Duodenal mucosa (tissue), 2 donors: ENCODE data around the gene NEK6.

Experiments used
- H3K27ac ChIP-seq: one replicate; pipeline ENCODE4 v1.7.0; 2013; ENCODE audit warnings: low read depth, low read length
- H3K27me3 ChIP-seq, 2 donors: one replicate each; pipeline ENCODE4 v1.7.0; 2013; ENCODE audit warnings: low read length in 2 of 2, control low read depth in 1 of 2; ENCODE audit not compliant: insufficient read depth in 2 of 2, control insufficient read depth in 1 of 2
- H3K36me3 ChIP-seq, 2 donors: one replicate each; pipeline ENCODE4 v1.7.0; 2013; ENCODE audit warnings: low read length in 2 of 2, control low read depth in 1 of 2; ENCODE audit not compliant: insufficient read depth in 2 of 2, control insufficient read depth in 1 of 2
- H3K4me1 ChIP-seq, 2 donors: one replicate each; pipeline ENCODE4 v1.7.0; 2013; ENCODE audit warnings: low read length in 2 of 2, control low read depth in 1 of 2; ENCODE audit not compliant: insufficient read depth in 2 of 2, control insufficient read depth in 1 of 2
- H3K4me3 ChIP-seq, 2 donors: one replicate each; pipeline ENCODE4 v1.7.0; 2013; ENCODE audit warnings: low read length in 2 of 2, low read depth in 1 of 2
- H3K9ac ChIP-seq, 2 donors: one replicate each; pipeline ENCODE4 v1.7.0; 2013; ENCODE audit warnings: low read length in 2 of 2, low read depth in 1 of 2
- H3K9me3 ChIP-seq, 2 donors: one replicate each; pipeline ENCODE4 v1.7.0; 2013; ENCODE audit warnings: low read length in 2 of 2, control low read depth in 1 of 2; ENCODE audit not compliant: control insufficient read depth in 1 of 2

Gene NEK6

DNA sequence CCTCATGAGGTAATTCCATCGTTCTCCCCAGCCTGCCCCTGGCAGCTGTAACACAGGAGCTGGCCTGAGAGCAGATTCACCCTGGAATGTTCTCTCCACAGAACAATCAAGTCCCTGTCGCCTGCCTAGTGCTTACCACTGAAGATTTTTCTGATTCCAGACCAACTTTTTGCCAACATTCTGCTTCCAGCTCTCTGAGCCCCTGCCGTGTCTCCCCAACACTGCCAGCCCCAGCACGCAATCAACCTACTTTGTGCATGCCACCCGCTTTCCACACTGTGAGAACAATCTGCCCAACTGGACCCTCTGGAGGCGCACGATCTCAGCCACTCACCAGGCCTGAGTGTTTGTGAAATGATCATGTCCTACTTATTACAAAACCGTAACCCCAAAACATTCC, 94.9 kb downstream of the NEK6 start:
- no peak overlapping the region for H3K9ac ChIP-seq
- no peak overlapping the region for H3K27ac ChIP-seq
- H3K36me3 ChIP-seq: peaks cover 61 to 92% of the 10 kb centered on the region in 2 donors

DNA sequence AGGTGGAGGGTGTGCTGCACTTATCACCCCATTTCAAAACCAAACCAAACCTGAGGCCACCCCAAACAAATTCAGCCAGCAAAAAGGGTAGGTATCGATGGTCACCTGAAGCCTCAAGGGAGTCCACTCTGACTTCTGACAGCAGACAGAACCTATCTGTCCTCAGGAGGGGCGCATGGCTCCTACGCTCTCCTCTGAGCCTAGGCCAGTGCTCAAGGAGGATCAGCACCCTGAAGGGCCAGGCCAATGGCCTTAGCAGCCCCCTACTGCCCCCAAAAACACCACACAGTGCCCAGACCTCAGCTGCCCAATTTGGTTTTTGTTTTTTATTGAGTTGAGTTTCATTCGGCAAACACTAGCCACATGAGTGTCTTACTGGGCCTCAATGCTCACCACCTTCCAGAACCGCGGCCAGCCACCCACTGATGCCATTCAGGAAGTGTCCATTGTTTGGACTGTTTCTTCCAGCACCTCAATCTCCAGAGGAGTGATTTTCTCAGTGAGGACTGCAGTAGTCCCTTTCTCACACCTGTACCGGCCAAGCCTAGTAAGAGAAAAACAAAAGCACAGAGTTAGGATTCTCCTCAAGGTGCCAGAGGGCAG, 95.5 kb downstream of the NEK6 start:
- no peaks in the 10 kb centered on the region for H3K9me3 ChIP-seq
- H3K27ac ChIP-seq: no peak overlapping the region
- no peak overlapping the region for H3K4me3 ChIP-seq
- H3K36me3 ChIP-seq: peaks cover 57 to 88% of the 10 kb centered on the region in 2 donors
- H3K9ac ChIP-seq: no peak overlapping the region
- H3K27me3 ChIP-seq: no peaks in the 10 kb centered on the region
- H3K4me1 ChIP-seq: no peaks in the 10 kb centered on the region

More for the DNA sequence above, 94.9 kb downstream of the NEK6 start:
- Histone ChIP-seq H3K4me1 (no peaks in the 10 kb centered on the region), H3K4me3 (no peak overlapping the region), H3K9me3 (no peaks in the 10 kb centered on the region), H3K27me3 (no peaks in the 10 kb centered on the region)

DNA sequence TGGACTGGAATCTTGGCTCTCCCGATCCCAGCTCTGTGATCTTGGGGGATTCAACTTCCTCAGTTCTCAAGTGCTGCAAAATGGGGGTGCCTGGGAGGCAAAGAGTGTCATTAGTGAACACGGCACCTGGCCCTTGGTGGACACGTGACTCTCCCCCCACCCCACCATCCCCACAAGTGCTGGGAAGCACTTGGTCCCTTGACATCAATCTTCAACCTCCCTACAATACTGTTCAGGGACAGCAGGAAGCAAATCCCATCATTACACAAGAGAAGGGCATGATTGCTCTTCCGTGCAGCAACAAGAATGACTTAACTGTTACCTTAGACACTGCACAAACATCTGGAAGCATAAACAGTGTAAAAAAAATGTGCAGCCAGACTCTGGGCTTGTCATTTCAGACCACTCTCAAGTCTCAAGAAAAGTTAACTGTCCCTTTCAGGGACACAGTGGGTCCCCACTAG, 96.1 kb downstream of the NEK6 start:
- no peaks in the 10 kb centered on the region for H3K4me1 ChIP-seq
- H3K27me3 ChIP-seq: no peaks in the 10 kb centered on the region
- no peak overlapping the region for H3K9ac ChIP-seq
- H3K9me3 ChIP-seq: no peaks in the 10 kb centered on the region
- H3K27ac ChIP-seq: no peak overlapping the region
- H3K4me3 ChIP-seq: no peak overlapping the region
- peaks cover 52 to 82% of the 10 kb centered on the region in 2 donors for H3K36me3 ChIP-seq

DNA sequence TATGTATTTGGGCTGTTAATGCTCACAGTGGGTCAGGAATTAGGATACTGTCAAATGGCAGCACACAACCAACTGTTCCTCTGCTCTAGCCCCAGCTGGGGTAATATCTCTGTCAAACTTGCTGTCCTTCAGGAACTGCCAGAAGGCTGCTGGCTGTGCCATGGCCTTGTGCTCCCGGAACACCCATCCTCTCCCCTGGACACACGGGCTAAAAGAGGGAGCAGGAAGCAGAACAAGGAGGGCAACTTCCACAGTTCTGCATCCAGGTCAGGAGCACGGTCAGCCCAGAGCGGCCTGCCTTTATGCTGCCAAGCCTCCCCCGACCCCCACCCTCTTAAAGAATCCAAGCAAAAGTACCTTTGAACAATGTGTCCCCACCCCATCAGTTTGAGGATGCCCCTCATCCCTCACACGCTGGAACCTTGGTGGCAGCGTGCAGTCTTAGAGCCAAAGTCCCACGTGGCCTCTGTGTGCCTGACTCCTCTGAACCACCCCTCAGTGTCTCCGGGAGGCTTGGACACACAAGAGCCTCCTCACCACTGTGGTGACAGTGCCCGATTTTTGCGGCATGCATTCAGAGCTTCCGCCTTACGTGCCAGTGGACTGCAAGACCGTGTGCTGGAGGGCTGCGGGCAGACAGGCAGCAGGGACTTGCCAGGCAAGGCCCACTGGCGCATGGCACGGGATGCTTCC, 96.7 kb downstream of the NEK6 start:
- H3K9ac ChIP-seq: no peak overlapping the region
- no peaks in the 10 kb centered on the region for H3K9me3 ChIP-seq
- H3K27ac ChIP-seq: no peak overlapping the region
- peaks cover 46 to 76% of the 10 kb centered on the region in 2 donors for H3K36me3 ChIP-seq
- no peaks in the 10 kb centered on the region for H3K27me3 ChIP-seq
- H3K4me1 ChIP-seq: no peaks in the 10 kb centered on the region
- H3K4me3 ChIP-seq: no peak overlapping the region

DNA sequence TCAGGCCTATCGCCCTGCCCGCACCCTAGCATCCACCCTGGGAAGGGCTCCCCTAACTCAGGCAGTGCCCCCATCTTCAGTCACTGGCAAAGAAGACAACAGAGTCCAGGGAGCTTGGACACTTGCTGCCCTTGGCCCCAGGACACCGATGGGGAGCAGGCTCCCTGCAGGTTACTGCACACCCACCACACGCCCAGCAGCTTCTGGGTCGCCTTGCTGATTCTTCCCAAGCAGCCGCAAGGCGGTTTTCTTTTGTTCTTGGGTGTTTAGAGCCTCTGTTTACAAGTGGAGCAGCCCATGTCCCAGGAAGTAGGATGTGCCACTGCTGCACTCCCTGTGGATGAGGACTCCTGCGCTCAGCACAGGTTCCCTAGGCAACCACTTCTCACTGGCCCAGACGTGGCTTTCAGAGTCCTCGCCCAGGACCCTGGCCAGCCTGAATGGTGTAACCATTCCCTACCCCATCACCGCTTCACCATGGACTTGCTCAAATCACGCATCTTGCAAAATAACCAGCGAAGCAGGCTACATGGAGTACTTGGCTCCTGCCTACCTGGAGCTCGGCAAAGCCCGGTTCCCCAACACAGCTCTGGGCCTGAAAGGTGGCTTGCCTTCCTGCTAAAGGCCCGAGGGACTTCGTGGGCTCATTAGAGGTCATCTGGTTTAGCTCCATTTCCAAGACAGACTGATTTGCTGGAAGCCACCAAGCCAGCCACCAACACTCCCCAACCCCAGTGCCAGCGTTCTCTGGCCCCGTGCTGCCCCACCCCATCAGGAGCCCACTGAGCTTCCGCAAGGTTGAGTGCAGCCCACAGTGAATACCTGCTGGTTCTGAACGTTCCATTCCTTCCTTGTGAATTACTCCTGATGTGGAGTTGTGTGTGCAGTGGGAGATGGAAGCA, 97.5 kb downstream of the NEK6 start:
- H3K4me3 ChIP-seq: no peak overlapping the region
- no peak overlapping the region for H3K27ac ChIP-seq
- H3K9ac ChIP-seq: no peak overlapping the region
- H3K27me3 ChIP-seq: no peaks in the 10 kb centered on the region
- H3K4me1 ChIP-seq: no peaks in the 10 kb centered on the region
- peaks cover 44 to 68% of the 10 kb centered on the region in 2 donors for H3K36me3 ChIP-seq
- no peaks in the 10 kb centered on the region for H3K9me3 ChIP-seq

DNA sequence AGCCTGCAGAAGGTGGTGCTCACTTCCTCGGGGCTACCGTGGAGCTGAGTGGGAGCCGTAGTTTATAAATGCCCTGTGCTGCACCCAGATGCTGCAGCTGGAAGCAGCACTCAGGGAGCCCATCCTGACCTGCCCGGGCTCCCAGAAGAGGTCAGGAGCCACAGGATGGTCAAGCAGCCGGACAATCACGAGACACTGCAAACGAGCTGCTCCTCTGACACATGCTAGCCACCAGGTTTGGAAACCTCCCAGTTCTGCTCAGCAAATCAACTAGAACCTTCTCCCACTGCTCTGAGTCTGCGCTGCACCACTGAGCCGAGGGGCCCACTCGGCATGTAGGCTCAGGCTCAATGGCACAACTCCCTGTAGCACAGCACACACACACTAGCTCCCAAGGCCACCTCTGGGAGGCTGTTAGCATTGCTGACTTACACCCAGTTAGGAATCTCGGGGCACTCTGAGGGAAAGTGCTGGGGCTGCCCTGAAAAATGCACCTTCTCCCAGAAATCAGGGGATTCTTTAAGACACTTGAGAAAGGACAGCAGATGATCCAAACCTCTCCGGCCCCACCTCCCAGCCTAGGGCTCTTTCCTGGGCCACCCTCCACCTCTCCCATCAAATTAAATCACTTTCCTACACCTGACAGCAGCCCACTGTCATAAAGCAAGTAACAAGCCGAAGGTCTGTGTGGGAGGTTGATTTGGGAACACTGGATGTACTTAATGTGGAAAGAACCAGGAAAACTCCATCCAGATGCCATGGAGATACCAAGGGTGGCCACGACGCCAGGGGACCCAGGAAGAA, 98.4 kb downstream of the NEK6 start:
- no peak overlapping the region for H3K27ac ChIP-seq
- no peaks in the 10 kb centered on the region for H3K4me1 ChIP-seq
- H3K9me3 ChIP-seq: no peaks in the 10 kb centered on the region
- H3K4me3 ChIP-seq: no peak overlapping the region
- no peak overlapping the region for H3K9ac ChIP-seq
- H3K27me3 ChIP-seq: no peaks in the 10 kb centered on the region
- H3K36me3 ChIP-seq: peaks cover 35 to 60% of the 10 kb centered on the region in 2 donors

DNA sequence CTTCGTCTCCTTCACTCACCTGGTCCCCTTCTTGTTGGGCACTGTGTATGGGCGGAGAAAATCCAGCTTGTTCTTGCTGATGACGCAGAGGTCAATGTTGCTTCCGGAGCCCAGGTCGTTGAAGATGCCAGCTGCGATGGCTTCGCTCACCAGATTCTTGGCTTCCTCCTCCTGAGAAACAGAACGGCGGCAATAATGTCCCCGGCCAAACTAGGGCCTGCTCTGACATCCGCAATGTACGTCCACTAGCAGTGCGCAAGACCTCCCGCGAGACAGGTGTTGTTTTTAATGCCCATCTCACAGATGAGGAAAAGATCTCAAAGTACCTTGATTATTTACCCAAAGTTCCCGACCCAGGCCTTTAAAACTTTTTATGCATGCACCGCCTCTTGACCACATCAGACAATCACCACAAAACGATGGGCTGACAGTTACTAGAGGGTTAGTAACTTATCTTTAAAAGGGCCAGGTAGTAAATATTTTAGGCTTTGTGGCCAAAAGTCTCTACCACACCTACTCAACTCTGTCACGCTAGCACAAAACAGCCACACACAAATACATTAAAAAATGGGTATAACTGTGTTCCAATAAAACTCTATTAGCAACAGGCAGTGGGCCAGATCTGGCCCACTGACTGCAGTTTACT, 99.1 kb downstream of the NEK6 start:
- Histone ChIP-seq H3K4me1 (no peaks in the 10 kb centered on the region), H3K9me3 (no peaks in the 10 kb centered on the region), H3K27ac (no peak overlapping the region), H3K36me3 (peaks cover 28 to 55% of the 10 kb centered on the region in 2 donors), H3K9ac (no peak overlapping the region), H3K27me3 (no peaks in the 10 kb centered on the region), H3K4me3 (no peak overlapping the region)

DNA sequence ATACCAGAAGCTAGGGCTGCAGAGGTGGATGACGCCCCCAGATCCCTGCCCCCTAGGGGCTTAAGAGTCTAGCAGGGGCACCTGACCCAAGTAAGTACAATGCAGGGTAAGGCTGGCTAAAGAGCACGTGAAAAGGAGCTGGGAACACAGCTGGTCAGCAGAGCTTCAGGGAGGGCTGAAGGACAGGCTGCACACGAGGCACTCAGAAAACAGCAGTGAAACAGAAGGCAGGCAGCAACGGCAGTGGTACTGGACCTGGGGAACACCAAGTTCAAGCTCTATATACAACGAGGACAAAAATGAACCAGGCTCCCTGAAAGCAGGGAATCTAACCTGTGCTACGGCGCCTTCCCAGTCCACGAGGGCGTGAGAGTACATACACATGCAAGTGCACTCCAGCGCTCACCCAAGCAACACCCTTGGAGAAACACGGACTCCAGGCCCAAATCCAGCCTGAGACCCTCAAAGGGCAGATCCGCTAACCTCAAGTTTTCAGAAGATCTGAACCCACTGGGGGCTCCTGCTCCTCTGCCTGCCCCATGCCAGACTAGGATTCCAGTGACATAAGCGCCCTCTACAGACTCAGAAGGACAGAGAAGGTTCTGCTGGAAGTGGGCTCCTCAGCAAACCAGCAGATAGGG, 100.1 kb downstream of the NEK6 start:
- no peaks in the 10 kb centered on the region for H3K4me1 ChIP-seq
- H3K4me3 ChIP-seq: no peak overlapping the region
- no peaks in the 10 kb centered on the region for H3K9me3 ChIP-seq
- no peaks in the 10 kb centered on the region for H3K27me3 ChIP-seq
- H3K36me3 ChIP-seq: peaks cover 20 to 45% of the 10 kb centered on the region in 2 donors
- no peak overlapping the region for H3K9ac ChIP-seq
- no peak overlapping the region for H3K27ac ChIP-seq

DNA sequence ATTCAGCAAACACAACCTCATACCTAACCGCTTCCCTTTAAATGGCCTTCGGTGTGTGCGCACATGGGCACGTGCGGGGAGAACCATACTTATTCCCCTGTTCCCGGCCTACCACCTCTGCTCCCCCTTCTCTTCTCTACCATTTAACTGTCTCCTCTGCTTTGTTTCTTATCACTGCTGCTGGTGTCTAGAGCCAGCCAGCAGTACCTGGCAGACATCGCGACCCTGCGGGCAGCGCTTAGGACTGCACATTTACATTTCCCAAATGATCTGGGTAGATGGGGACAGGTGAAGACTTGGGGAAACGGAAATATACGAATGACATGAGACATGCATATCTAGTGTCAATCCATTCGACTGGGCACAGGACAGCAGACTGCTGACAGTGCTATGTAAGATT, 100.9 kb downstream of the NEK6 start:
- H3K9ac ChIP-seq: no peak overlapping the region
- no peak overlapping the region for H3K27ac ChIP-seq
- no peak overlapping the region for H3K4me3 ChIP-seq
- H3K36me3 ChIP-seq: peaks cover 12 to 37% of the 10 kb centered on the region in 2 donors
- no peaks in the 10 kb centered on the region for H3K4me1 ChIP-seq
- no peaks in the 10 kb centered on the region for H3K27me3 ChIP-seq
- no peaks in the 10 kb centered on the region for H3K9me3 ChIP-seq
